ENCODE data around the gene SKA2.

GRCh38 chr17:59106463-59107305 lies 48.3 kb downstream of the SKA2 start, which contains the start of gene TRIM37:
- peak in 2 of 7 experiments; percentile 27 to 37 for TF ChIP-seq CTCF (IDR thresholded peaks at IDR 0.05)
- TF ChIP-seq POLR2A (IDR thresholded peaks at IDR 0.05) = peak; percentile 67 to 86 (median 85)
